Fibroblast of skin of abdomen (primary cell): Measurements from ENCODE around the gene CCSER2.
"Not testable (repeated sequence)": the region's sequence is repeated elsewhere in the genome, so short reads cannot be mapped to it uniquely, and the experiment has no call there.

Experiments used
- DNase-seq: peaks from one replicate; pipeline ENCODE4 v3.0.0-alpha.2; 2013

Gene CCSER2

DNA sequence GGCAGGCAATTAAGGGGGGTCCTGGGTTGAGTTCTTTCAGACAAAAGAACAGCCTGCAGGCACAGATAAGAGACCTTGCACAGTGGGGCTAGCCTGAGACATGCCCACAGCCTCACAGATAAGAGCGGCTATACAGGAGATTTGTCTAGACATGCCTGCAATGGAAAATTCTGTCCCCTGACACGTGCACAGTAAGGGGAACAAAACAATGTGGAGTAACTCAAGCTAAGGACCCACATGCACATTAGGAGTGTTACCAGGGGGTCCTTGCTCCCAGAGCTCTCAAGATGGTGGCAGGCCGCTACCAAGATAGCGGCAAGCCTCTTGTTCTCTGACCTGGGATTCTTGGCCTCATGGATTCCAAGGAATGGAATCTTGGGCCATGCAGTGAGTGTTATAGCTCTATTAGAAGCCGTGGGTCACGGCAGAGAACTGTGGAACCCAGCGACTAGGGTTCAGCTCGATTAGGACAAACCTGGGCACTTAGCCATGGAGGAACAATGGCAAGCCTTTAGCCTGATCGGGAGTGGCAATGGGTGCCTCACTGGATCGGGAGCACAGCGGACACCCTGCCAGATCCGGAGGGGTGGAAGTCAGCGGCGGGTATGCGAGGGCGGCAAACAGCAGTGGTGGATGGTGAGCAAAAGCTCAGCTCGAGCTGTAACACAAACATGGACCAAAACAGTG lies 196.9 kb downstream of the CCSER2 start:
- DNase-seq: no peak

- DNase-seq: not testable (repeated sequence)
Observed at GRCh38 chr10:84525807-84526182, 197.4 kb downstream of the CCSER2 start.

DNA sequence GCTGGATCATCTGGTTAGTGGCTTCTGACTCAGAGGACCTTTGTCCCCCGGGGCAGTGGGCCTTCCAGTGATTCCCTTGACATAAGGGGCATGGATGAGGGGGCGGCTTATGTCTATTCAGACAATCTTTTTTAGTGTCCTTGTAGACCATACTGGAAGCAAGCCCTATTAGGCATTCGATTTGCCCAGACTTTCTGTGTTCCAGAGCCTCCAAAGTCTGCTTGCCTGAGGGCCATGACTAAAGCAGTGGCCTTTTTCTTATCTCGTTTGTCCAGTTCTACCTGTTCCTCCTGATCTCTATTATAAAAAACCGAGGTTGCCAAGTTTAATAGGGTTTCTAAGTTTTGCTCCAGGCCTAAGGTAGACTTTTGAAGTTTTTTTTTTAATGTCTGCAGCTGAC lies 199.0 kb downstream of the CCSER2 start:
- not testable (repeated sequence) for DNase-seq

DNA sequence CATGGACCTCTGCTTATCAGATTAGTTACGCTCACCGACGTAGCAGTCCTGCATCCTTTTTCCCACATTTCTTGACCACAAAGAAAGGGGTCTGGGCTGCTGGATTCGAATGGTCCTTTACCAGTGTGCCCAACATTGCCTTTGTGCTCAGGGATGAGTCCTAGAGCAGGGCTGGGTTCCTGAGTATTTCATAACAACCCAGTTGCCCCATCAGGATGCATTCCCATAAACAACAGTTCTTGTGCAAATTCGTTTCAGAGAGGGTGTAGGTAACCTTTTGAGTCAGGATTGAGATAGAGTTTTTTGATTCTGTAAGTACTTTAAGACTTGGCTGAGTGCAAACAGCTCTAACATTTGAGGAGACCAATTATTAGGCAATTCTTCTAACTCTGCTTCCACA lies 200.1 kb downstream of the CCSER2 start:
- DNase-seq: not testable (repeated sequence)

- DNase-seq: no peak
Observed at GRCh38 chr10:84530724-84531325, 202.4 kb downstream of the CCSER2 start.

DNA sequence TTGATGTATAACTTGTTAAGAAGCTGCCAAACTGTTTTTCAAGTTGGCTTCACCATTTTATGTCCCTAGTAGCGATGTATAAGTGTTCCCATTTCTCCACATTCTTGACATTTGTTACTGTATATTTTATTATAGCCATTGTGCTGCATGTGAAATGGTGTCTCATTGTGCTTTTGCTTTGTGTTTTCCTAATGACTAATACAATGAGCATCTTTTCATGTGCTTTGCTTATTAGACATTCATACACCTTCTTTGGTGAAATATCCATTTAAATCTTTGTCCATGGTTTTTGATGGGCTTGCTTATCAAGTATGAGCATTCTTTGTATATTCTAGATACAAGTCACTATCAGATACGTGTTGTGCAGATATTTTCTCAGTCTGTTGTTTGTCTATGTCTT lies 203.0 kb downstream of the CCSER2 start:
- no peak for DNase-seq

- DNase-seq: no peak
Observed at GRCh38 chr10:84534168-84534567, 205.8 kb downstream of the CCSER2 start.

GRCh38 chr10:84537447-84537931 lies 209.1 kb downstream of the CCSER2 start:
- peak; percentile 57 for DNase-seq

- no peak for DNase-seq
Observed at GRCh38 chr10:84538036-84538435, 209.6 kb downstream of the CCSER2 start.

GRCh38 chr10:84539216-84539615 lies 210.8 kb downstream of the CCSER2 start:
- peak; percentile 60 for DNase-seq

DNA sequence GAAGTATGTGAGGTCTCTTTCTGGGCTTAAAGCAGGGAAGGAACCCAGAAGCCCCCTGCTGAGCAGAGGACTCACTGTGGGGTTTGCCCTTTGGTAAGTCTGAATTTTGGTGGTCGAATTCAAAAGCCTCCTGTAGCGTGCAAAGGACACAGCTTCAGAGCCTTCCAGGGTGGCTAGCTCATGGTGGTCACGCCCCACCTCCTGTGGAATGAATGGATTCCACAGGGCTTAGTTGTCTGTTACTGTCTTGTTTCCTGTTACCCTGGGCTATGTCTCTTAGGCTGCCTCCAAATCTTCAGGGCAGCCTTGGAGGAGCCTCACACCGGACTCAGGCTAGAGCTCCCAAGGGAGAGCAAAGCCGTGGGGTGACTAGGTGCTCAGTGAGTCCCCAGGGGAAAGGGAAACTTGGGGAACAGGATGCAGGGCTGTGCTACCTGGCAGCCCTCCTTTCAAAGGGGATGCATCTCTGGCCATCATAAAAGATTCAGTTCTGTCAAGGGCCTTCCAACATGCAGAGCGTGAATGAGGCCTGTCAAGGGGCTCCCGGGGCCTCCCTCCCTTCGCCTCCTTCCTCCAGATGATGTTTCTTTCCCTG lies 211.7 kb downstream of the CCSER2 start:
- peak; percentile 92 for DNase-seq

DNA sequence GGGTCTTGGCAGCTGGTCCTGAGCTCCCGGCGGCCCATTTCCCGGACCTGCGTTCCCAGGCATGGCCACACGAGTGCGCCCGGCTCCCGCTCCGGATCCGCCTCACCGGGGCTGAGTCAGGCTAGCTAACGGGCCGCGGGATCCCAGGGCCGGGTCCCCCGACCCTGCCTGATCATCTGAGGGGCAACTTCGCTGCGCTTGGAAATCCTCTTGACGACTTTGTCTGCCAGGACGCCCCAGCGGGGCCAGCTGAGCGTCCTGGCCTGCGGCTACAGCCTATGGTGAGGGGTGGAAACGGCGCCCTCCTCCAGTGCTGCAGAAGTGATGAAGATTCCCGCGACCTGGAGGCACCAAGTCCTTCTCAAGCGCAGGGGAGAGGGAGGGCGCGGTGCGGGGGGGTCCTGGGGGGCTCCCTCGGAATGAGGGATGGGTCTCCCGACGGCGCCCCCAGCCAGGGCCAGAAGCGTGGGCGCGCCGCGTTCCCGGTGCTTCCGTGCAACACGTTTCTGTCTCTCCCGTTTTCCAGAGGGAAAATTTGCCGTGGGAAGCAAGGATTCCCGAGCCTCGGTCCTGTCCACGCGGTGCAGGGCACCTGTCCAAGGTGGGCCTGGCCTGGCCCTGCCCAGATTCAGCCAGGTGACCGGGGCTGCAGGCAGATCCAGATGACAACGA lies 212.4 kb downstream of the CCSER2 start:
- peak; percentile 69 for DNase-seq

GRCh38 chr10:84541289-84541637 lies 212.9 kb downstream of the CCSER2 start:
- DNase-seq: no peak

GRCh38 chr10:84542522-84543490 lies 214.4 kb downstream of the CCSER2 start:
- no peak for DNase-seq

GRCh38 chr10:84543948-84544347 lies 215.6 kb downstream of the CCSER2 start:
- DNase-seq: no peak

GRCh38 chr10:84545651-84546050 lies 217.3 kb downstream of the CCSER2 start:
- no peak for DNase-seq

- DNase-seq: no peak
Observed at GRCh38 chr10:84546609-84547008, 218.2 kb downstream of the CCSER2 start.

GRCh38 chr10:84547616-84548015 lies 219.2 kb downstream of the CCSER2 start:
- DNase-seq: no peak

GRCh38 chr10:84548869-84549268 lies 220.5 kb downstream of the CCSER2 start:
- DNase-seq: no peak

DNA sequence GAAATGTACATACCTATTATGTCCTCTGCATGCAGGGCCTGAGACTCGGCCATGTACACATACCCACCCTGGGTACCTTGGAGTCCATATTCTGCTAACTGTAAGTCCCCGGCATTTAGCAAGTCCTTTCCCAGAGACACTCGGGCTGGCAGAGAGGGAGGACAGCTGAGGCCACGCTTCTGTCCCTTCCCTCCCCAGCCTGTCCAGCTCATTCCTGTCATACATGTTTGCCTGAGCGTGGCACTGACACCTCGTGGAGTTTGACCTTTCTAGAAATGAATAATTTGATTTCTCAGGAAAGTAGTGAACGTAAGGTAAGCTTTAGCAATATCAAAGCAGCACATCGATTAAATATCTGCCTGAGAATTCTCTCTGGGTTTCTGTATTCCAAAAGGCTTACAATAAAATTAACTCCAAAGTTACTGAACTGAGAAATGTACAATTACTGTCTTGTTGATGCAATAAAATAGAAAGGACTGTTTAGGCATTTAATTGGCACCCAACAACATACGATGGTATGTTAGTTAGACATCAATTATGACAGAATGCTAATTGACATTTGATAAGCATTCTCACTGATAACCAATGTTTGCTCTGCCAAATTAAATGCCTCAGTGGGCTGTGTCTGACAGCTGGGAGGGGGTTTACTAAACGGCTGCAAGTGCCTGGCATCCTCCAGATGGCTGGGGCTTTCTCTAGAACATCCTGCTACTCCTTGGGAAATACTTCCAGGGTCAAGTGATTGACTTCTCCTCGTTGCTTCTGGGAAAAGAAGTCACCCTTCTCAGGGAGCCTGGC lies 221.2 kb downstream of the CCSER2 start:
- DNase-seq: no peak

DNA sequence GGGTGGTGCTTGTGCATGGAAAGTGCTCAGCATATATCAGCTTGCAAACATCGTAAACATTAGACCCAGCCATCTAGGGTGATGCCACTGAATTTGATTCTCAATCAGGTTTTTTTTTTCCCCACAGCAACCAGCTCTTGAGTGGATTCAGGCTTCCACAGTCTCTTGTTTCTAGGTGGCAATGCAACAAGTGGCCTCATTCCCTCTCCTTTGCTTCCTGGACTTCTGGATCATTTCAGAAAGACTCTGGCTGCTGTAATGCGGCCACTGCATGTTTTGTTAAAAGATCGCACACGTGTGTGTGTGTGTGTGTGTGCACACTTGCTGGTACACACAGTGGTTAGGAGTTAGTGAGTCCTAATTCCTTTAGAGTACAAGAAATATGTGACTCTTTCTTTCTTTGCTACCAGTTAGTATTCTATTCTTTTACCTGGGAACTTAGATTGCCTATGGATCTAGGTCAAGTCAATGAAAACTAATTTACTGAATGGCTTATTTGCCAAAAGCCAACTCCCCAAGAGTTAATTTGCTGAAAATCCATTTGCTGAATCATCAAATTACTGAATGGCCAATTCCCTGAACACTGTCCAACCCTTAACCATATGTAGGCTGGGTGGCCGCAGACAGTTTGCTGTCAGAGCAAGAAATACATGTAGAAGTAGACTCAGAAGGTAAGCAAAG lies 222.5 kb downstream of the CCSER2 start:
- no peak for DNase-seq
